Astrocyte of the spinal cord (primary cell): Measurements from ENCODE around the gene VWF.

Experiments
- DNase-seq: peaks from one replicate; pipeline ENCODE4 v3.0.0; 2011; ENCODE audit warnings: low read depth, low spot score
- H3K4me3 ChIP-seq: 2 replicates; pipeline ENCODE4 v1.5.1; 2011; ENCODE audit warnings: low read depth, mild to moderate bottlenecking, low read length, moderate library complexity
- in situ Hi-C: cut with HindIII; loops from 2 replicates; pipeline ENCODE4 v1.10.0; 2017; ENCODE audit warnings: low sequenced_read_pairs
- TF ChIP-seq, protein P1 (sequence below): IDR thresholded peaks from 2 replicates; pipeline ENCODE4 v1.5.1; 2012; ENCODE audit warnings: low read depth, mild to moderate bottlenecking, low read length, inconsistent platforms

The VWF gene

DNA sequence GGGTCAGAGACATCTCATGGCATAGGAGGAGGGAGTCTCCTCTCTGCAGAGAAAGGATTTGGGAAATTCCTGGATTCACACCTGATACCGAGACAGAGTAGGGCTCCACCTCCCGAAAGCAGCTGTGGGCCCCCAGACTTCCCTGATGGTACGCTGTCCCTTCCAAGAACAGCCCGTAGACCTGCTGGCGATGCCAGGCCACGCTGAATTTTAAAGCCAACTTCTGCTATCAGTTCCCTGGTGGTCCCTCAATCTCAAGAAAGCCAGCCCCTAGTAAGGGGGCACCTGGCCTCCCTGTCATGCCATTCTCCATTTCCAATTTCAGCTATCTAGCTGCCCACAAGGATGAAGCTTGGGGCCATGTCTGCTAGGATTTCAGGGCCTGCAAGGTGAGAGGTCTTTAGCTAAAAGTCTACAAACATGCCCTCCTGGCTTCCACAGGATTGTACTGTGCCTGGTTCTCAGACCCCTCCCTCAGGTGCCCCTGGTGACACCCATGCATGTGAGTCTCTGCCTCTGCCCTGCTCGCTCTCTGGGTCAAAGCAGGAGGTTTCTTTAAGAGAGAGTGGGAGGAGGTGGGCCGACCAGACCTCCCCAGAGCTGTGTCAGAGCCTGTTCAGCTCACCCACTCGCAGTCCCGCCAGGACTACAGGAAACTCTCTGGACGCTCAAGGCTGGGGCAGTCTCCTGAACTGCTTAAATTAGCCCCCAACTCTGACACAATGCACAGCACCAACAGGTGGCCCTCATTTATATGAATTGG, 209.9 kb downstream of the VWF start:
- TF ChIP-seq, protein P1, sequence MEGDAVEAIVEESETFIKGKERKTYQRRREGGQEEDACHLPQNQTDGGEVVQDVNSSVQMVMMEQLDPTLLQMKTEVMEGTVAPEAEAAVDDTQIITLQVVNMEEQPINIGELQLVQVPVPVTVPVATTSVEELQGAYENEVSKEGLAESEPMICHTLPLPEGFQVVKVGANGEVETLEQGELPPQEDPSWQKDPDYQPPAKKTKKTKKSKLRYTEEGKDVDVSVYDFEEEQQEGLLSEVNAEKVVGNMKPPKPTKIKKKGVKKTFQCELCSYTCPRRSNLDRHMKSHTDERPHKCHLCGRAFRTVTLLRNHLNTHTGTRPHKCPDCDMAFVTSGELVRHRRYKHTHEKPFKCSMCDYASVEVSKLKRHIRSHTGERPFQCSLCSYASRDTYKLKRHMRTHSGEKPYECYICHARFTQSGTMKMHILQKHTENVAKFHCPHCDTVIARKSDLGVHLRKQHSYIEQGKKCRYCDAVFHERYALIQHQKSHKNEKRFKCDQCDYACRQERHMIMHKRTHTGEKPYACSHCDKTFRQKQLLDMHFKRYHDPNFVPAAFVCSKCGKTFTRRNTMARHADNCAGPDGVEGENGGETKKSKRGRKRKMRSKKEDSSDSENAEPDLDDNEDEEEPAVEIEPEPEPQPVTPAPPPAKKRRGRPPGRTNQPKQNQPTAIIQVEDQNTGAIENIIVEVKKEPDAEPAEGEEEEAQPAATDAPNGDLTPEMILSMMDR: no peak
- H3K4me3 ChIP-seq: no peak overlapping the region
- DNase-seq: no peak
- in situ Hi-C loops: no loop called here

DNA sequence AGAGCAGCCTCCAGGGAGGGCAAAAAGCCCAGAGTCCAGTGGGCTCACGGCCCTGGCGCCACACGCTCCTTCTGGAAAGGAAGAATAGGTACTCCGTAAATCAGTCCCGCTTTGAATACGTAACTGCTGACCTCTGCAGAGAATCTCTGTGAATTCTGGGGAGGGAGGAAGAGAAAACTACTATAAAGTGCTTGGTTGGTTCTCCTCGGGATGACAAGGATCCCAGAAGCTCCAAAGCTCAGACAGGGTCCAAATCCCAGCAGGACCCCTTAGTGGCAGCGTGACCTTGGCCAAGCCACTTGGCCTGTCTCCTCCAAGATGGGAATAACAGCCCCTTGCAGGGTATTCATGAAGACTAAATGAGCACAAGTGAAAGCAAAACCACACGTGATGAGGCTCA, 211.1 kb downstream of the VWF start:
- no peak for DNase-seq
- no peak overlapping the region for H3K4me3 ChIP-seq
- in situ Hi-C loops: no loop called here
- TF ChIP-seq, protein P1: no peak

DNA sequence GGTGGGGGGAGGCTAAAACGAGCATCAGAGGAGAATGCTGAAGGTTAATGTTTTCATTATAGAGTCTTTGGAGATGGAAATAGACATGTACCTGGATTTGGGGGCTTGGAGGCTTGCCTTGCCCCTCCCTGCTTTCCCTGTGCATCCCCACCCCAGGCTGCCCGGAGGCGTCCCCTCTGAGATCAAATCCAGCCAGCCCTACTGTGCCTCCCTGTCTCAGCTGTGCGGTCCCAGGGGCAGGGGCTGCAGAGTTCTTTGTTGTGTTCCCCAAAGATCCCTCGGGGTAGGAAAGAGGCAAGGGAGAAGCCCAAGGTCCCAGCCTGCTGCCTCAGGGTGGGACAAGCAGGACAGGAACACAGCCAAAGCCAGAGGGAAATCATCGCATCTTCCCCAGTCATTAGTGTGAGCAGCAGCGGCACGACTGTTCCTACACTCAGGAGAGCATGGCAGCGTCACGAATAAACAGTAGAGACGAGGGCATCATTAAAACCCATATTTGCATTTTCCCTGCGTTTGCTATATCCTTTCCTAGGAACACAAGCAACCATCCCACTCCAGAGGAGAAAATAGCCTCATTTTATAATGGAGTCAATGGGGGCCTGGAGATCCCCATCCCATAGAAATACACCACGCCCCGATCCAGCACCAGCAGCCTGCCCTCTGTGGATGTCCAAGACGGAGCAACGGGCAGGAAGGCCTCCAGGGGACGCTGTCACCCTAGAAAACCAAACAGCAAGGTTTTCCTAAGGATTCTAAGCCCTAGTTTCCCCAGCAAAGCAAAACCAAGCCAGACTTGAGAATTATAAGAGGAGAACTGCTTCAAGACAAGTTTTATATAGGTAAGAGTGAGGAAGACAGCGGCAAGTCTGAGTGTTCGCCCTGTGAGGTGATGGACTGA, 211.8 kb downstream of the VWF start:
- no peak for DNase-seq
- in situ Hi-C loops: no loop called here
- TF ChIP-seq, protein P1: peak; percentile 37
- no peak overlapping the region for H3K4me3 ChIP-seq

DNA sequence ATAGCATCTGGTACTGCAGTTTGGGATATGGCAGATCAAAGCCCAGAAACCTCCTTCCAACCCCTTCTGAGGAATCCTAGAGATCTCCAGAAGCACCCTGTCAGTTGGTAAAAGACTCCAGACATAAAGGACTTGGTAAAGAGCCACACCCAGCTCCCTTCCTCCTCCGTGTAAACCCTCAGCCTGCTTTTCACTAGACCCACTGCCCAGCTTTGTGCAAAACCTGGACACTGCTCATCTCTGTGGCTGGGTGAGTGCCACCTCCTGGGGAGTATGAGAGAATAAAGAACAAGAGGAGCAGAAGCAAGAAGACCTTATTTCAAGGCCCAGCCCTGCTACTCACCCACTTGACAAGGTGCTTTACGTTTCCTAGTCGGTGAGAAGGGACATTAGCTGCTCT, 212.5 kb downstream of the VWF start:
- no peak overlapping the region for H3K4me3 ChIP-seq
- TF ChIP-seq, protein P1: no peak
- in situ Hi-C loops: no loop called here
- no peak for DNase-seq

DNA sequence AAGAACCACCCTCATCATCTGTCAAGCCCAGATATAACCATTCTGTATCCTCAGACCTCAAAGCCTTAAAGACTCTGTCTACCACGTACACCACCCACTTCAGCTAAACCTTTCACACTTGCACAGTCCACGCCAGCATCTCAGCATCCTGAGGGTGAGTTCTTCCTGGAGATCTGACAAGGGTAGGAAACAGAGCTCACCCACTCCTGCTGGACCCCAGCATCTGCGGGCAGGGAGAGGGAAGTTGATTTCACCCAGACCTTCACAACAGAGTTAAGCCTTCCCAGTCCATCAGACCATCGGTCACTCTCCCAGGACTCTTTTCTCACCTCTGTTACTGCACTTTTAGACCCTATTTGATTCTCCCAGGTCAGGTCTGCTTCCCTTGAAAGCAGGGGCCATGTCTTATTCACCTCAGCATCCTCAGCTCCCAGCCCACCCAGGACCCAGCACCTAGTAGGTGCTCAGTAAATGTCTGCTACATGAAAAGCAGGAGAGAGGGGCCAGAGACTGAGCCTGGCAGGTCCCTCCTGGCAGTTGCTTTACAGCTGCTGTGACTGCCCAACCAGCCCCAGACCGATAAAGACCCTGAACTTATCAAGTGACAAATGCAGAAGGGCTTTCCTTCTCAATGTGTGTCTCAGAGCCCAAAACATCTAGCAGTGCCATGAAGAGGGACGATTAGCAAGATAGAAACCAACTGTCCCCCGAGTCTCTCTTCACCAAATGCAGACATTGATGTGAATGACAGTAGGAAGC, 213.5 kb downstream of the VWF start:
- in situ Hi-C loops: no loop called here
- TF ChIP-seq, protein P1: no peak

DNA sequence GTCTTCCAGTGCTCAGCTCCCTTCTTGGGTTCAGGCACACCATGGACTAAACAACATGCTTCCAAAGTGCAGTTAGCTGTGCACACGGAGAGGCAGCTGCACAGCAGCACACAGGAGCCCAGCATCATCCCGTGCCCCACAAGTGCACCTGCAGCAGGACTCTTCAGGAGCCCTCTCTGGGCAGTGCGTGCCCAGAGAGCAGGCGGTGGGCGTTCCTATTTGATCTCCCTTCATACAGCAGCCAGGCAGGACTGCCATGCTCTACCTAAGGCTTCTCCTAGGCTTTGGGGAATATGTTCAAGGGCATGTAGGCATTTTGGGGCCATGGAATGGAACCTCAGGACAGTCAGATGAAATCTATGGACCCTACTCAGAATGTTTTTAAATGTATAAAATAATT, 214.9 kb downstream of the VWF start:
- DNase-seq: no peak
- TF ChIP-seq, protein P1: no peak
- in situ Hi-C loops: no loop called here
- H3K4me3 ChIP-seq: no peak overlapping the region

More for the DNA sequence above, 213.5 kb downstream of the VWF start:
- H3K4me3 ChIP-seq: no peak overlapping the region
- no peak for DNase-seq
